H9 (cell line): ENCODE data around the gene SLCO1B1. TPM values are rescaled to one million over a fixed set of nuclear protein-coding genes. Genes with fewer than 3 reads are reported as not detected.

Experiments
- DNase-seq: peaks from one replicate; pipeline ENCODE4 v3.0.0-alpha.2; 2017
- H2AFZ ChIP-seq: one replicate; pipeline ENCODE4 v1.6.1; 2013; ENCODE audit warnings: mild to moderate bottlenecking, low read length, control low read depth, moderate library complexity
- H2AK5ac ChIP-seq: 2 replicates; pipeline ENCODE4 v1.6.1; 2013; ENCODE audit warnings: low read length, control low read depth, mixed read lengths; ENCODE audit not compliant: insufficient read length
- H2BK120ac ChIP-seq: one replicate; pipeline ENCODE4 v1.6.1; 2013; ENCODE audit warnings: low read depth, mild to moderate bottlenecking, low read length, control low read depth, inconsistent platforms; ENCODE audit not compliant: poor library complexity, severe bottlenecking
- H2BK12ac ChIP-seq: 2 replicates; pipeline ENCODE4 v1.6.1; 2013; ENCODE audit warnings: low read length, control low read depth, mixed read lengths, low read depth; ENCODE audit not compliant: insufficient read length
- H2BK15ac ChIP-seq: 2 replicates; pipeline ENCODE4 v1.6.1; 2013; ENCODE audit warnings: low read depth, low read length, control low read depth
- H2BK20ac ChIP-seq: one replicate; pipeline ENCODE4 v1.6.1; 2013; ENCODE audit warnings: low read depth, mild to moderate bottlenecking, low read length, control low read depth, inconsistent platforms; ENCODE audit not compliant: poor library complexity, severe bottlenecking
- H2BK5ac ChIP-seq: 2 replicates; pipeline ENCODE4 v1.6.1; 2013; ENCODE audit warnings: low read length, control low read depth, mixed read lengths; ENCODE audit not compliant: insufficient read length
- H3K14ac ChIP-seq: 2 replicates; pipeline ENCODE4 v1.6.1; 2013; ENCODE audit warnings: low read length, control low read depth; ENCODE audit not compliant: insufficient read depth
- H3K18ac ChIP-seq: 2 replicates; pipeline ENCODE4 v1.6.1; 2013; ENCODE audit warnings: low read depth, mild to moderate bottlenecking, mixed read lengths, low read length, control low read depth; ENCODE audit not compliant: insufficient read length
- H3K23ac ChIP-seq: 2 replicates; pipeline ENCODE4 v1.6.1; 2013; ENCODE audit warnings: low read length, control low read depth, mixed read lengths, low read depth; ENCODE audit not compliant: insufficient read length
- H3K23me2 ChIP-seq: 2 replicates; pipeline ENCODE4 v1.6.1; 2013; ENCODE audit warnings: low read depth, mild to moderate bottlenecking, mixed read lengths, low read length, control low read depth; ENCODE audit not compliant: insufficient read length, poor library complexity, severe bottlenecking
- H3K27ac ChIP-seq: 2 replicates; pipeline ENCODE4 v1.5.1; 2013; ENCODE audit warnings: low read length, control low read depth, mixed read lengths, low read depth; ENCODE audit not compliant: insufficient read length
- H3K27me3 ChIP-seq: 2 replicates; pipeline ENCODE4 v1.6.1; 2013; ENCODE audit warnings: low read length, control low read depth, inconsistent platforms; ENCODE audit not compliant: insufficient read depth
- H3K4ac ChIP-seq: 2 replicates; pipeline ENCODE4 v1.6.1; 2013; ENCODE audit warnings: low read depth, mild to moderate bottlenecking, control low read depth, inconsistent platforms, low read length, moderate library complexity
- H3K4me1 ChIP-seq: 2 replicates; pipeline ENCODE4 v1.6.1; 2013; ENCODE audit warnings: low read length, control low read depth, inconsistent platforms; ENCODE audit not compliant: insufficient read depth
- H3K4me2 ChIP-seq: 2 replicates; pipeline ENCODE4 v1.6.1; 2013; ENCODE audit warnings: low read length, control low read depth, mixed read lengths; ENCODE audit not compliant: insufficient read length, insufficient read depth
- H3K56ac ChIP-seq: 2 replicates; pipeline ENCODE4 v1.6.1; 2013; ENCODE audit warnings: low read depth, mild to moderate bottlenecking, mixed read lengths, low read length, control low read depth; ENCODE audit not compliant: insufficient read length
- H3K79me1 ChIP-seq: 2 replicates; pipeline ENCODE4 v1.6.1; 2013; ENCODE audit warnings: low read depth, mild to moderate bottlenecking, moderate library complexity, low read length, control low read depth, inconsistent platforms; ENCODE audit not compliant: insufficient read depth, poor library complexity, severe bottlenecking
- H3K79me2 ChIP-seq: 2 replicates; pipeline ENCODE4 v1.6.1; 2013; ENCODE audit warnings: low read length, control low read depth, inconsistent platforms; ENCODE audit not compliant: insufficient read depth
- H3K9ac ChIP-seq: 2 replicates; pipeline ENCODE4 v1.6.1; 2013; ENCODE audit warnings: low read length, control low read depth, mixed read lengths; ENCODE audit not compliant: insufficient read length; ENCODE audit errors: extremely low read depth
- H3K9me3 ChIP-seq: one replicate; pipeline ENCODE4 v1.6.1; 2013; ENCODE audit warnings: low read depth, low read length, inconsistent platforms; ENCODE audit not compliant: control insufficient read depth
- H3T11ph ChIP-seq: one replicate; pipeline ENCODE4 v1.6.1; 2013; ENCODE audit warnings: mild to moderate bottlenecking, low read length, control low read depth, inconsistent platforms
- H4K20me1 ChIP-seq: one replicate; pipeline ENCODE4 v1.6.1; 2013; ENCODE audit not compliant: control insufficient read depth, insufficient read length, insufficient read depth
- H4K5ac ChIP-seq: 2 replicates; pipeline ENCODE4 v1.6.1; 2013; ENCODE audit warnings: low read depth, mild to moderate bottlenecking, mixed read lengths, low read length, control low read depth; ENCODE audit not compliant: insufficient read length
- H4K8ac ChIP-seq: replicated peaks from 2 replicates; pipeline ENCODE4 v1.6.1; 2013; ENCODE audit warnings: low read length, control low read depth, mixed read lengths, low read depth; ENCODE audit not compliant: insufficient read length
- H4K91ac ChIP-seq: 2 replicates; pipeline ENCODE4 v1.6.1; 2013; ENCODE audit warnings: low read depth, mild to moderate bottlenecking, moderate library complexity, mixed read lengths, low read length, control low read depth; ENCODE audit not compliant: insufficient read length
- H3K27ac Mint-ChIP-seq, 3 experiments: 2 replicates in 2 of 3; 3 replicates in 1 of 3; pipeline ENCODE4 v1.8.0; 2020 to 2021; ENCODE audit warnings: mixed read lengths in 3 of 3, mild to moderate bottlenecking in 1 of 3, moderate library complexity in 1 of 3
- H3K27me3 Mint-ChIP-seq: 2 replicates; pipeline ENCODE4 v1.8.0; 2021; ENCODE audit warnings: low read depth, mild to moderate bottlenecking, moderate library complexity, mixed read lengths
- H3K36me3 Mint-ChIP-seq, 3 experiments: 2 replicates in 2 of 3; 3 replicates in 1 of 3; pipeline ENCODE4 v1.8.0; 2020 to 2021; ENCODE audit warnings: low read depth in 3 of 3, mixed read lengths in 3 of 3; ENCODE audit not compliant: insufficient read depth in 1 of 3
- H3K4me1 Mint-ChIP-seq, 2 experiments: 2 replicates each; pipeline ENCODE4 v1.8.0; 2020; ENCODE audit warnings: mixed read lengths in 2 of 2
- H3K4me3 Mint-ChIP-seq, 2 experiments: 2 replicates in 1 of 2; 3 replicates in 1 of 2; pipeline ENCODE4 v1.8.0; 2020 to 2021; ENCODE audit warnings: mild to moderate bottlenecking in 2 of 2, mixed read lengths in 2 of 2, moderate library complexity in 1 of 2
- H3K9me3 Mint-ChIP-seq, 2 experiments: 2 replicates in 1 of 2; 3 replicates in 1 of 2; pipeline ENCODE4 v1.8.0; 2020; ENCODE audit warnings: mild to moderate bottlenecking in 2 of 2, mixed read lengths in 2 of 2, moderate library complexity in 1 of 2
- WGBS: extraction: QIAGEN DNeasy Blood & Tissue Kit; methylation state at CpG from one replicate; pipeline ENCODE4 v1.1.7; 2013; ENCODE audit warnings: missing lambda C conversion rate, low lambda C conversion rate, mixed read lengths; ENCODE audit not compliant: insufficient read length; ENCODE audit errors: extremely low coverage; 5-methylcytosine and 5-hydroxymethylcytosine counted together
- total RNA-seq: library from RNA; stranded (reverse); gene quantifications from 2 replicates; pipeline ENCODE4 v1.2.1, GENCODE V29; 2021
- TF ChIP-seq, protein P1 (sequence below): fragments of 200-600 bp; sonication (generic); conservative IDR thresholded peaks from 3 replicates; pipeline ENCODE4 v1.8.0; 2021; ENCODE audit warnings: antibody characterized with exemption, mild to moderate bottlenecking

SLCO1B1 gene
- total RNA-seq, 1 experiment from 2014 or later = 0.09 TPM

DNA sequence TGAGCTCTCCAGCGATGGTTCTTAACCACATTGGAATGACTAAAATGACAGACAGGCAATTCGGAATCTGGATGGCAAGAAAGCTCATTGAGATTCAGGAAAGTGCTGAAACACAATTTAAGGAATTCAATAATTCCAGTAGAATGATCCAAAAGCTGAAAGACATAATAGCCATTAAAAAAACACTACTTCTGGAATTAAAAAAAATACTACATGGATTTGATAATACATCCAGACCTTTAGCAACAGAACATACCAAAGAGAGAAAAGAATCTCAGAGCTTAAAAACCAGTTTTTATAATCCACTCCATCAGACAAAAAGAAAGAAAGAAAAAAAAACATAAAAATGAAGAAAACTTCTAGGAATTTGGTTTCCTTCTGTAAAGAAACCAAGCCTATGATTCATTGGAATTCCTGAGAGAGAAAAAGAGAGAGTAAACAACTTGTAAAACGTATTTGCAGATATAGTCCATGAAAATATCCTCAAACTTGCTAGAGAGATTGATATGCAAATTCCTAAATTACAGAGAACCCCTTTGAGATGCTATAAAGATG lies 52.8 kb downstream of the SLCO1B1 start:
- H3K9me3 Mint-ChIP-seq = no peaks in the 10 kb centered on the region; a peak in 1 of 5 replicates
- no peak overlapping the region for H2AFZ ChIP-seq
- no peak overlapping the region for H3K27ac ChIP-seq
- no peak overlapping the region for H3T11ph ChIP-seq
- no peak overlapping the region for H3K56ac ChIP-seq
- no peaks in the 10 kb centered on the region for H3K9me3 ChIP-seq
- H2BK15ac ChIP-seq = no peak overlapping the region
- H3K14ac ChIP-seq = no peak overlapping the region
- peaks cover 5 to 8% of the 10 kb centered on the region in 2 experiments for H3K4me1 Mint-ChIP-seq
- H4K20me1 ChIP-seq = no peaks in the 10 kb centered on the region
- H3K4me3 Mint-ChIP-seq = no peak overlapping the region
- H3K4me2 ChIP-seq = no peak overlapping the region
- no peaks in the 10 kb centered on the region for H3K4me1 ChIP-seq
- no peak overlapping the region for H3K4ac ChIP-seq
- no peak overlapping the region for H4K8ac ChIP-seq
- H2BK5ac ChIP-seq = no peak overlapping the region
- H3K79me2 ChIP-seq = no peaks in the 10 kb centered on the region
- no peak for DNase-seq
- H3K79me1 ChIP-seq = no peaks in the 10 kb centered on the region
- no peak overlapping the region for H3K23ac ChIP-seq
- no peak overlapping the region for H3K27ac Mint-ChIP-seq
- no peaks in the 10 kb centered on the region for H3K36me3 Mint-ChIP-seq
- TF ChIP-seq, protein P1, sequence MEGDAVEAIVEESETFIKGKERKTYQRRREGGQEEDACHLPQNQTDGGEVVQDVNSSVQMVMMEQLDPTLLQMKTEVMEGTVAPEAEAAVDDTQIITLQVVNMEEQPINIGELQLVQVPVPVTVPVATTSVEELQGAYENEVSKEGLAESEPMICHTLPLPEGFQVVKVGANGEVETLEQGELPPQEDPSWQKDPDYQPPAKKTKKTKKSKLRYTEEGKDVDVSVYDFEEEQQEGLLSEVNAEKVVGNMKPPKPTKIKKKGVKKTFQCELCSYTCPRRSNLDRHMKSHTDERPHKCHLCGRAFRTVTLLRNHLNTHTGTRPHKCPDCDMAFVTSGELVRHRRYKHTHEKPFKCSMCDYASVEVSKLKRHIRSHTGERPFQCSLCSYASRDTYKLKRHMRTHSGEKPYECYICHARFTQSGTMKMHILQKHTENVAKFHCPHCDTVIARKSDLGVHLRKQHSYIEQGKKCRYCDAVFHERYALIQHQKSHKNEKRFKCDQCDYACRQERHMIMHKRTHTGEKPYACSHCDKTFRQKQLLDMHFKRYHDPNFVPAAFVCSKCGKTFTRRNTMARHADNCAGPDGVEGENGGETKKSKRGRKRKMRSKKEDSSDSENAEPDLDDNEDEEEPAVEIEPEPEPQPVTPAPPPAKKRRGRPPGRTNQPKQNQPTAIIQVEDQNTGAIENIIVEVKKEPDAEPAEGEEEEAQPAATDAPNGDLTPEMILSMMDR = no peak
- H3K27me3 Mint-ChIP-seq = no peaks in the 10 kb centered on the region
- no peaks in the 10 kb centered on the region for H3K23me2 ChIP-seq
- H3K18ac ChIP-seq = no peak overlapping the region
- H2BK120ac ChIP-seq = no peak overlapping the region
- WGBS = no CpG with 5 or more reads among the region's 3 CpGs
- H2BK20ac ChIP-seq = no peak overlapping the region
- H4K5ac ChIP-seq = no peak overlapping the region
- no peak overlapping the region for H2AK5ac ChIP-seq
- H4K91ac ChIP-seq = no peak overlapping the region
- no peak overlapping the region for H2BK12ac ChIP-seq
- H3K27me3 ChIP-seq = no peaks in the 10 kb centered on the region
- no peak overlapping the region for H3K9ac ChIP-seq
